HG02885 (cell line): ENCODE data around the gene RERE.

Experiments
- ATAC-seq: cut with Tn5 transposase; IDR thresholded peaks from one replicate; pipeline ENCODE4 v1.9.1; 2021; ENCODE audit warnings: mild to moderate bottlenecking; ENCODE audit not compliant: unreplicated experiment, poor library complexity

The RERE gene

DNA sequence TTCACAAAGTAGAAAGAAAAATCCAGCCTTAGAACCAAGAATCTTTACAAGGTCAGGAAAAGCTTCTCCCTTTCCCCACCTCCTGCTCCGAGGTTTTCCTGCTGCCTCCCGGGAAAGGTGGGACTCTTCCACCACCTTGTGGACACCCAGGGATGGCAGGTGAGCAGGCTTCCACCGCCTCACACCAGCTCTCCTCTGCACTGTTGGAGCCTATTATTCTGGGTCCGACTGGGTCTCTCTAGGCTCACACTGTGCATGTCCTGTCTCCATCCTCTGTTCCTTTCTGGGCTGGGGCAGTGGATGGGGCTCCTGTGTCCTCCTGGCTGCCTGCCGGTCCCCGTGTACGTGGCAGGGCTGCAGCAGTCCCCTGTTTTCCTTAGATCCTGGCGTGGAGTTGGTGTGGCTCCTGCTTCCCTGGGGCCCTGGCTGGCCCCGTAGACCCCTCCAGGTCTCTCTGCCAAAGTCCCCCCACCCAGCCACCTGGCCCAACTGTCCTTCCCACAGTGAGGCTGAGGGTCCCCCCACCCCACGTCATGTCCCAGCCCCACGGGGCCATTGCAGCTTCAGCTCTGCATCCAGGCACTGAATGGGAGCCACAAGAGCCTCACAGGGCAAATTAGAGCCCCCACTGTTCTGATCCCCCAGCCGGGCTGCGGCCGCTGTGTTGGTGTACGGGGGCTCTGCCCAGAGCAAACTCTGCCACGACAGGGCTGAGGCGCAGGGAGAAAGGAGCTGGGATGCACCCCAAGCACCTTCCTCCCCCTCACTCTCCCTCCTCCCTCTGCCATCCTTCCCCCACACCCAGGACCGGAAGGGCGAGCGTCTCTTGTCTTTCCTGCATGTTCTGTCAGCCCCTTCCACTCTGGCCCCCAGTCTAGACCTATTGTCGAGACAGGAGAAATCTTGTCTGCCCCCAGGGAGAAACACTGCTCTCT, 502.8 kb downstream of the RERE start:
- no peak for ATAC-seq

- no peak for ATAC-seq
Measured at GRCh38 chr1:8313231-8313630, 504.2 kb downstream of the RERE start.

DNA sequence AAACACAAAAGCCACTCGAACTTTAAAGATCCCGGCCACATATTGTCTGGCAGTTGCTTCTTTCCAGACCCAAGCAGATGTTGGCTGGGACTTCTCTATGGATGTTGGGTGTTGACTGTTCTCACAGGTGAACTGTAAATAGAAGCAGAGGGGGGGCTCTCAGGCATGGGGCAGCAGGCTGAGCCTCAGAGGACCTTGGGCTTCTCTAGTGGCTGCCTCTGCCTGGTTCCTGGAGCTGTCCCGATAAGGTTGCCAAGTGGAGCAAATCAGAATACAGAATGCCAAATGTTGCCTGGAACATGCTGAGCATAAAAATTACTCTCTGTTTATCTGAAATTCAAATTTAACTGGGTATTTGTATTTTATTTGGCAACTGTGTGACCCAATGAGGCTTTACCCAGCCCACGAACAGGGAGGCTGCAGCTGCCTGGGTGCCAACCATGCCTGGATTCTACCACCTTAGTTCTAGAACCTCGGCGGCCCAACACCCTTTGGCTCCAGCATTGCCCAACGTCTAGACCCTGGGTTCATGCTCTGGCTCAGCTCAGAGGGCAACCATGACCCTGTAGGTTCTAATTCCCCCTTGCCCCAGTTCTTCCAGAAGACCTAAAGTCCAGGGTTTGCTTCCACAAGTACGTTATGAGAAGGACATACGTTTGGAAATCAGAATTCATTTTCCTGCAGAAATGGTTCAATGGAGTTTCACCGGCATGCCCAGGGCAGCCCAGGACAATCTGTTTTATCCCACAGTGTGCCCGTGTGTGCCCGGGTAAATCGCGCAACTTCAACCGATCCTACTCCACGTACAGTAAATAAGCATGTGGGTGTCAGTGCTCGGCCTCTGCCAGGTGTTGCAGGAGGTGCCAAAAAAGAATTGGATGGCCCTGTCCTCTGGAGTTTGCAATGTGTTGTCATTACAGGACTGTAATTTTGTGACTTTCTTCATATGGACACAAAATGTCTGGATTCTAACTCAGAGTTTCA, 504.9 kb downstream of the RERE start:
- no peak for ATAC-seq

GRCh38 chr1:8311068-8311718, 506.2 kb downstream of the RERE start:
- ATAC-seq = no peak

DNA sequence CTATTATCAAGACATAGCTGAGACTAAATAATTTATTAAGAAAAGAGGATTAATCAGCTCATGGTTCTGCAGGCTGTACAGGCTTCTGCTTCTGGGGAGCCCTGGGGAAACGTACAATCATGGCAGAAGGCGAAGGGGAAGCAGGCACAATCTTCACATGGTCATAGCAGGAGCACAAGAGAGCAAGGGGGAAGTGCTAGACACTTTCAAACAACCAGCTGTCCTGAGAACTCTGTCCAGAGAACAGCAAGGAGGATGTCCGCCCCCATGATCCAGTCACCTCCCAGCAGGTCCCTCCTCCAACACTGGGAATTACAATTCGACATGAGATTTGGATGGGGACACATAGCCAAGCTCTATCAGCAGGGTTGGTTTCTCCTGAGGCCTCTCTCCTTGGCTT, 509.8 kb downstream of the RERE start:
- no peak for ATAC-seq

- ATAC-seq = no peak
Measured at GRCh38 chr1:8303876-8304275, 513.6 kb downstream of the RERE start.

- no peak for ATAC-seq
Measured at GRCh38 chr1:8303141-8303540, 514.3 kb downstream of the RERE start.
